Caco-2 (cell line): ENCODE measurements around the gene ITPKC. TPM values are rescaled to one million over a fixed set of nuclear protein-coding genes. Genes with fewer than 3 reads are reported as not detected.
"Not testable (repeated sequence)": the region's sequence is repeated elsewhere in the genome, so short reads cannot be mapped to it uniquely, and the experiment has no call there.

Experiments
- BruUV-seq: library from RNA; stranded (reverse); fragments of 400-500 nt; replicated peaks from 2 replicates; lab custom pipeline; 2021; lab: Mats Ljungman, UMichigan
- CTCF ChIA-PET: fragments of 300-600 bp; sonication (Branson Sonifier 250); formaldehyde crosslinking; loops from one replicate; lab custom pipeline; 2022; ENCODE audit warnings: antibody characterized with exemption; lab: Charles Lee
- POLR2A ChIA-PET: fragments of 300-600 bp; sonication (Branson Sonifier 250); formaldehyde crosslinking; loops from one replicate; lab custom pipeline; 2022; ENCODE audit warnings: antibody characterized with exemption; lab: Charles Lee
- DNase-seq, 2 experiments: peaks; one replicate each; pipeline versions ENCODE4 v3.0.0 to v3.0.0-alpha.2; 2020 to 2022
- H3K27me3 ChIP-seq: replicated peaks from 2 replicates; pipeline ENCODE4 v1.6.0; 2011; ENCODE audit warnings: low read length; ENCODE audit not compliant: control insufficient read depth, insufficient read depth
- H3K36me3 ChIP-seq: 2 replicates; pipeline ENCODE4 v1.5.1; 2011; ENCODE audit warnings: low read length; ENCODE audit not compliant: control insufficient read depth, insufficient read depth
- H3K4me1 ChIP-seq: fragments of 250-450 bp; sonication (Bioruptor Pico); 2 replicates; pipeline ENCODE4 v1.5.1; 2020; ENCODE audit warnings: mild to moderate bottlenecking
- H3K4me3 ChIP-seq: 2 replicates; pipeline ENCODE4 v1.5.1; 2011; ENCODE audit warnings: low read depth, mild to moderate bottlenecking, control low read depth, low read length
- H3K9me3 ChIP-seq: fragments of 250-450 bp; sonication (Bioruptor Pico); 2 replicates; pipeline ENCODE4 v1.5.1; 2020; ENCODE audit warnings: mild to moderate bottlenecking, moderate library complexity
- H3K27ac Mint-ChIP-seq: one replicate; pipeline ENCODE4 v1.8.0; 2022; ENCODE audit warnings: mixed read lengths; ENCODE audit not compliant: unreplicated experiment
- H3K27me3 Mint-ChIP-seq: one replicate; pipeline ENCODE4 v1.8.0; 2022; ENCODE audit warnings: mixed read lengths; ENCODE audit not compliant: insufficient read depth, unreplicated experiment
- H3K36me3 Mint-ChIP-seq: one replicate; pipeline ENCODE4 v1.8.0; 2022; ENCODE audit warnings: mild to moderate bottlenecking, mixed read lengths; ENCODE audit not compliant: insufficient read depth, unreplicated experiment
- H3K4me1 Mint-ChIP-seq: one replicate; pipeline ENCODE4 v1.8.0; 2022; ENCODE audit warnings: low read depth, mixed read lengths; ENCODE audit not compliant: unreplicated experiment
- H3K4me3 Mint-ChIP-seq: one replicate; pipeline ENCODE4 v1.8.0; 2022; ENCODE audit warnings: mild to moderate bottlenecking, moderate library complexity, mixed read lengths; ENCODE audit not compliant: unreplicated experiment
- H3K9me3 Mint-ChIP-seq: one replicate; pipeline ENCODE4 v1.8.0; 2022; ENCODE audit warnings: mixed read lengths; ENCODE audit not compliant: unreplicated experiment
- intact Hi-C: fragments of 100-400 bp; cut with micrococcal nuclease; formaldehyde crosslinking; loops from one replicate; pipeline ENCODE4 v1.10.0; 2022; ENCODE audit not compliant: unreplicated experiment
- total RNA-seq: library from RNA; stranded (reverse); gene quantifications from 2 replicates; pipeline ENCODE4 v1.2.3, GENCODE V29; 2022
- TF ChIP-seq, protein P1 (sequence below), 2 experiments: fragments of 200-600 bp in 1 of 2; IDR thresholded peaks; 1 replicate in 1 of 2; 2 replicates in 1 of 2; pipeline versions ENCODE4 v1.5.1 to v1.8.0; 2011 to 2022; ENCODE audit warnings: antibody characterized with exemption in 1 of 2, control low read depth in 1 of 2, inconsistent platforms in 1 of 2, low read depth in 1 of 2, low read length in 1 of 2, mild to moderate bottlenecking in 1 of 2, moderate library complexity in 1 of 2; ENCODE audit not compliant: insufficient read depth in 1 of 2, severe bottlenecking in 1 of 2, unreplicated experiment in 1 of 2

Gene ITPKC
- total RNA-seq, 1 experiment from 2014 or later: 31.2 TPM

DNA sequence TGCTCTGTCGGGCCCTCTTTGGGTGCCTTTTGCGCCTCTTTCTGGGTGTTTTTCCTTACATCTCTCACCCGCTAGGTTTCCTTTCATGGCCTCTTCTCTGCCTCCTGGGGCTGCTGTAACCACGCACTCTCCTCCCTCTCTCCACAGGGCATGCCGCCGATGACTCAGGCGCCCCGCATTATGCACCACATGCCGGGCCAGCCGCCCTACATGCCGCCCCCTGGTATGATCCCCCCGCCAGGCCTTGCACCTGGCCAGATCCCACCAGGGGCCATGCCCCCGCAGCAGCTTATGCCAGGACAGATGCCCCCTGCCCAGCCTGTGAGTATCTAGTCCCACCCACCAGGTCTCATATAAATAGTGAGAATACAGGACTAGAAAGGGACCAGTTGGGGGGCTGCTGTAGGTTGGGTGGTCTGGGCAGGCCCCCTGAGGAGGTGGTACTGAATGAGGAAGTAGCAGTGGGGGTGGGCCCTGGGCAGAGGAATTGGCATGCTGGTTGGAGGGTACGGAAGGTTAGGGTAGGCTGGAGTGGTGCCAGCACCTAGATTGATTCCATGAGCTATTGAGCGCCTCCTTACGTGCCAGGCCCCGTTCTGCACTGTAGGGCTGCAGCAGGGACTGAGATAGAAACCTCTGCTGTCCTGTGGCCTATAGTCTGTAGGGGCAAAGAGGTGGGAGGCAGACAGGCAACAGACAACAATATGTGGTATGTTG is 46.0 kb downstream of the ITPKC start:
- Histone ChIP-seq H3K9me3 (no peaks in the 10 kb centered on the region), H3K36me3 (peaks cover 17% of the 10 kb centered on the region), H3K4me3 (no peak overlapping the region), H3K27me3 (no peaks in the 10 kb centered on the region), H3K4me1 (no peaks in the 10 kb centered on the region)
- Mint-ChIP-seq H3K4me1 (peaks cover 6% of the 10 kb centered on the region), H3K27ac (no peak overlapping the region), H3K27me3 (no peaks in the 10 kb centered on the region), H3K9me3 (no peaks in the 10 kb centered on the region), H3K36me3 (peaks cover 99% of the 10 kb centered on the region), H3K4me3 (no peak overlapping the region)
- DNase-seq: no peak
- ChIA-PET CTCF (no interaction called here), POLR2A (no interaction called here)
- no TSS peak for BruUV-seq
- TF ChIP-seq, protein P1, sequence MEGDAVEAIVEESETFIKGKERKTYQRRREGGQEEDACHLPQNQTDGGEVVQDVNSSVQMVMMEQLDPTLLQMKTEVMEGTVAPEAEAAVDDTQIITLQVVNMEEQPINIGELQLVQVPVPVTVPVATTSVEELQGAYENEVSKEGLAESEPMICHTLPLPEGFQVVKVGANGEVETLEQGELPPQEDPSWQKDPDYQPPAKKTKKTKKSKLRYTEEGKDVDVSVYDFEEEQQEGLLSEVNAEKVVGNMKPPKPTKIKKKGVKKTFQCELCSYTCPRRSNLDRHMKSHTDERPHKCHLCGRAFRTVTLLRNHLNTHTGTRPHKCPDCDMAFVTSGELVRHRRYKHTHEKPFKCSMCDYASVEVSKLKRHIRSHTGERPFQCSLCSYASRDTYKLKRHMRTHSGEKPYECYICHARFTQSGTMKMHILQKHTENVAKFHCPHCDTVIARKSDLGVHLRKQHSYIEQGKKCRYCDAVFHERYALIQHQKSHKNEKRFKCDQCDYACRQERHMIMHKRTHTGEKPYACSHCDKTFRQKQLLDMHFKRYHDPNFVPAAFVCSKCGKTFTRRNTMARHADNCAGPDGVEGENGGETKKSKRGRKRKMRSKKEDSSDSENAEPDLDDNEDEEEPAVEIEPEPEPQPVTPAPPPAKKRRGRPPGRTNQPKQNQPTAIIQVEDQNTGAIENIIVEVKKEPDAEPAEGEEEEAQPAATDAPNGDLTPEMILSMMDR (IDR thresholded peaks at IDR 0.05; ENCODE audit: insufficient read depth in 1 of 2, low read depth in 1 of 2, low read length in 1 of 2, severe bottlenecking in 1 of 2, unreplicated experiment in 1 of 2): no peak
- intact Hi-C loops: no loop called here

DNA sequence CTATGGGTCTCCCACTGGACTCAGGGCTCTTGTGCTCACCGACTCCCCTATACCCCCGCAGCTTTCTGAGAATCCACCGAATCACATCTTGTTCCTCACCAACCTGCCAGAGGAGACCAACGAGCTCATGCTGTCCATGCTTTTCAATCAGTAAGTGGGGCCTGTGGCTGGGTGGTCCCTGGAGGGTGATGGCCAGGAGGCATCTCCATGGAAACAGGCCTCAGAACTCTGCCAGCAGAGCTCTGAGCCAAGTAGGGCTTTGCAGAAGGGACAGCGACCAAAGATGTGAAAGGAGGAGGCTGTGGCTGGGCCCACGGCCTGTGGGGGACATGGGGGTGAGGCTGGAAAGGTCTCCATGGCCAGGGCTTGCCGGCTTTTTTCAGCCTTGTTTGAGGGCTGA is 46.6 kb downstream of the ITPKC start:
- H3K4me1 Mint-ChIP-seq: peaks cover 6% of the 10 kb centered on the region
- intact Hi-C loops: no loop called here
- ChIA-PET POLR2A (no interaction called here), CTCF (no interaction called here)
- no peaks in the 10 kb centered on the region for H3K9me3 Mint-ChIP-seq
- H3K36me3 Mint-ChIP-seq: peaks cover 93% of the 10 kb centered on the region
- Histone ChIP-seq H3K4me1 (no peaks in the 10 kb centered on the region), H3K9me3 (no peaks in the 10 kb centered on the region), H3K27me3 (no peaks in the 10 kb centered on the region), H3K4me3 (no peak overlapping the region), H3K36me3 (peaks cover 17% of the 10 kb centered on the region)
- TF ChIP-seq, protein P1 (IDR thresholded peaks at IDR 0.05; ENCODE audit: insufficient read depth in 1 of 2, low read depth in 1 of 2, low read length in 1 of 2, severe bottlenecking in 1 of 2, unreplicated experiment in 1 of 2): no peak
- DNase-seq: no peak
- H3K4me3 Mint-ChIP-seq: no peak overlapping the region
- BruUV-seq: no TSS peak
- no peaks in the 10 kb centered on the region for H3K27me3 Mint-ChIP-seq
- H3K27ac Mint-ChIP-seq: no peak overlapping the region

DNA sequence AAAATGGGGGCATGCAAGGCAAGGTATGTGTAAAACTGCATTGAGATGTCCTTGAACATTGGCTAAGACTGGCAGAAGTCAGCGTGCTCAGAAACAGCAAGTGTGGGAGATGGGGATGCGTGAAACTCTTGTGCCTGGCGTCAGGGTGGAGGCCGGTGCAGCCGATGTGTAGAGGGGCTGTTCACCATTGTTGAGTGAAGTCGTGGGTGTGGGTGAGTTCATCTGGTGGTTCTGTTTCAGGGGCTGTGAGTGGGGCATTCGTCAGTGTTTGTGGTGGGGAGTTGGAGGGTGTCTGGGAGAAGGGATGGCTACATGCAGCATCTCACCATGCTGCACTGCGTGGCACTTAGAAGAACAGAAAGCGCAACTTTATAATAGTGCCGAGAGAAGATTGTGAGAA is 47.1 kb downstream of the ITPKC start:
- H3K4me3 Mint-ChIP-seq: no peak overlapping the region
- H3K9me3 ChIP-seq: no peaks in the 10 kb centered on the region
- peaks cover 91% of the 10 kb centered on the region for H3K36me3 Mint-ChIP-seq
- no peaks in the 10 kb centered on the region for H3K27me3 Mint-ChIP-seq
- TF ChIP-seq, protein P1 (IDR thresholded peaks at IDR 0.05; ENCODE audit: insufficient read depth in 1 of 2, low read depth in 1 of 2, low read length in 1 of 2, severe bottlenecking in 1 of 2, unreplicated experiment in 1 of 2): no peak
- intact Hi-C loops: no loop called here
- BruUV-seq: no TSS peak
- no peak overlapping the region for H3K4me3 ChIP-seq
- no peak overlapping the region for H3K27ac Mint-ChIP-seq
- H3K9me3 Mint-ChIP-seq: no peaks in the 10 kb centered on the region
- H3K27me3 ChIP-seq: no peaks in the 10 kb centered on the region
- CTCF ChIA-PET: no interaction called here
- POLR2A ChIA-PET: no interaction called here
- DNase-seq: no peak
- peaks cover 6% of the 10 kb centered on the region for H3K4me1 Mint-ChIP-seq
- H3K36me3 ChIP-seq: peaks cover 17% of the 10 kb centered on the region
- H3K4me1 ChIP-seq: no peaks in the 10 kb centered on the region

DNA sequence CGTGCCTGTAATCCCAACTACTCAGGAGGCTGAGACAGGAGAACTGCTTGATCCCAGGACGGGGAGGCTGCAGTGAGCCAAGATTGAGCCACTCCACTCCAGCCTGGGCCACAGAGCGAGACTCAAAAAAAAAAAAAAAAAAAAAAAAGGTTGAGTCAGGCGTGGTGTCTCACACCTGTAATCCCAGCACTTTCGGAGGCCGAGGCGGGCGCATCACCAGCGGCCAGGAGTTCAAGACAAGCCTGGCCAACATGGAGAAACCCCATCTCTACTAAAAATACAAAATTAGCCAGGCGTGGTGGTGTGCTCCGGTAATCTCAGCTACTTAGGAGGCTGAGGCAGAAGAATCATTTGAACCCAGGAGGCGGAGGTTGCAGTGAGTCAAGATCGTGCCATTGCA is 49.5 kb downstream of the ITPKC start:
- H3K4me3 Mint-ChIP-seq, H3K4me3 ChIP-seq, BruUV-seq, H3K9me3 ChIP-seq, H3K27ac Mint-ChIP-seq, H3K27me3 Mint-ChIP-seq, H3K9me3 Mint-ChIP-seq, H3K27me3 ChIP-seq, intact Hi-C loops, DNase-seq, H3K4me1 ChIP-seq, CTCF ChIA-PET, H3K4me1 Mint-ChIP-seq: not testable (repeated sequence)
- peaks cover 89% of the 10 kb centered on the region for H3K36me3 Mint-ChIP-seq
- POLR2A ChIA-PET: interaction anchor here (0.6 to 1.0 kb wide), 4 partner anchors 12 to 21 kb away, joined by 3 to 7 read pairs (median 4); partner anchors contain the start of genes ACTMAP, RAB4B and SNRPA
- H3K36me3 ChIP-seq: peaks cover 13% of the 10 kb centered on the region
